Liver (tissue), 9 donors: Measurements from ENCODE around the gene PPP1R10. TPM values are rescaled to one million over a fixed set of nuclear protein-coding genes. Genes with fewer than 3 reads are reported as not detected.

Experiments used
- DNase-seq: peaks from one replicate; pipeline ENCODE4 v3.0.0-alpha.2; 2017; ENCODE audit warnings: low spot score
- H3K27ac ChIP-seq, 2 donors: one replicate each; pipeline ENCODE4 v1.7.0; 2013; ENCODE audit warnings: inconsistent platforms in 2 of 2, low read length in 2 of 2, control low read depth in 1 of 2, low read depth in 1 of 2, mild to moderate bottlenecking in 1 of 2
- H3K27me3 ChIP-seq, 4 donors: one replicate each; pipeline versions ENCODE4 v1.6.1 to v1.7.0; 2013; ENCODE audit warnings: low read length in 3 of 4, inconsistent platforms in 1 of 4, mild to moderate bottlenecking in 1 of 4, moderate library complexity in 1 of 4; ENCODE audit not compliant: control insufficient read depth in 4 of 4, insufficient read depth in 4 of 4
- H3K36me3 ChIP-seq, 4 donors: one replicate each; pipeline versions ENCODE4 v1.6.1 to v1.7.0; 2013; ENCODE audit warnings: low read length in 3 of 4, mild to moderate bottlenecking in 3 of 4, low read depth in 1 of 4, moderate library complexity in 1 of 4; ENCODE audit not compliant: control insufficient read depth in 4 of 4, insufficient read depth in 3 of 4
- H3K4me1 ChIP-seq, 4 donors: one replicate each; pipeline versions ENCODE4 v1.6.1 to v1.7.0; 2013; ENCODE audit warnings: low read length in 3 of 4, mild to moderate bottlenecking in 3 of 4, moderate library complexity in 1 of 4; ENCODE audit not compliant: control insufficient read depth in 4 of 4, insufficient read depth in 4 of 4
- H3K4me3 ChIP-seq, 3 donors: one replicate each; pipeline versions ENCODE4 v1.6.1 to v1.7.0; 2013; ENCODE audit warnings: low read length in 3 of 3, control low read depth in 1 of 3, low read depth in 1 of 3, mild to moderate bottlenecking in 1 of 3
- H3K9ac ChIP-seq, 2 donors: one replicate each; pipeline ENCODE4 v1.7.0; 2013; ENCODE audit warnings: low read length in 2 of 2, mild to moderate bottlenecking in 2 of 2, moderate library complexity in 2 of 2, control low read depth in 1 of 2, low read depth in 1 of 2
- H3K9me3 ChIP-seq, 4 donors: one replicate each; pipeline versions ENCODE4 v1.6.1 to v1.7.0; 2013; ENCODE audit warnings: low read length in 3 of 4; ENCODE audit not compliant: control insufficient read depth in 4 of 4
- EGR1 ChIP-seq, 2 donors: IDR thresholded peaks; 2 replicates each; pipeline ENCODE4 v1.6.1; 2016 to 2018; ENCODE audit warnings: antibody characterized with exemption in 2 of 2, low read depth in 2 of 2
- FOXA1 ChIP-seq: IDR thresholded peaks from 2 replicates; pipeline ENCODE4 v1.6.1; 2016; ENCODE audit warnings: antibody characterized with exemption
- FOXA2 ChIP-seq: IDR thresholded peaks from 2 replicates; pipeline ENCODE4 v1.6.1; 2016; ENCODE audit warnings: antibody characterized with exemption
- GABPA ChIP-seq, 2 donors: IDR thresholded peaks in 1 of 2; conservative IDR thresholded peaks in 1 of 2; 2 replicates each; pipeline ENCODE4 v1.6.1; 2016; ENCODE audit warnings: antibody characterized with exemption in 2 of 2, mild to moderate bottlenecking in 1 of 2, moderate library complexity in 1 of 2
- HNF4A ChIP-seq, 2 donors: conservative IDR thresholded peaks; 2 replicates each; pipeline ENCODE4 v1.6.1; 2016; ENCODE audit warnings: antibody characterized with exemption in 2 of 2, mild to moderate bottlenecking in 2 of 2
- HNF4G ChIP-seq: IDR thresholded peaks from 2 replicates; pipeline ENCODE4 v1.6.1; 2016; ENCODE audit warnings: antibody characterized with exemption
- JUND ChIP-seq, 2 donors: IDR thresholded peaks; 2 replicates each; pipeline ENCODE4 v1.6.1; 2016; ENCODE audit warnings: antibody characterized with exemption in 2 of 2
- NR2F2 ChIP-seq: IDR thresholded peaks from 2 replicates; pipeline ENCODE4 v1.6.1; 2016; ENCODE audit warnings: antibody characterized with exemption
- RAD21 ChIP-seq, 2 donors: IDR thresholded peaks; 2 replicates each; pipeline ENCODE4 v1.6.1; 2016; ENCODE audit warnings: antibody characterized with exemption in 2 of 2, mild to moderate bottlenecking in 2 of 2
- RXRA ChIP-seq, 2 donors: IDR thresholded peaks; 2 replicates each; pipeline ENCODE4 v1.6.1; 2017 to 2018; ENCODE audit warnings: antibody characterized with exemption in 2 of 2, mild to moderate bottlenecking in 1 of 2
- SP1 ChIP-seq: IDR thresholded peaks from 2 replicates; pipeline ENCODE4 v1.6.1; 2018; ENCODE audit warnings: antibody characterized with exemption, mild to moderate bottlenecking
- TAF1 ChIP-seq: conservative IDR thresholded peaks from 2 replicates; pipeline ENCODE4 v1.6.1; 2016; ENCODE audit warnings: antibody characterized with exemption, mild to moderate bottlenecking
- WGBS: extraction: QIAGEN DNeasy Blood & Tissue Kit; methylation state at CpG from one replicate; pipeline ENCODE4 v1.1.7; 2013; 5-methylcytosine and 5-hydroxymethylcytosine counted together
- polyA plus RNA-seq, 2 donors: library from polyadenylated mRNA; stranded (reverse) in 1 of 2; unstranded in 1 of 2; fragments of 200-250 nt in 1 of 2; fragments of >200 nt in 1 of 2; fragmentation: Nextera tagmentation in 1 of 2; extraction: Ambion mirVana in 1 of 2; gene quantifications; one replicate each; pipeline versions ENCODE4 v1.2.1 to v1.2.3, GENCODE V29; 2013 to 2015
- total RNA-seq, 2 donors: library from RNA; depleted of rRNA; stranded (reverse); fragments of >200 nt; gene quantifications; one replicate each; pipeline ENCODE4 v1.2.3, GENCODE V29; 2014
- TF ChIP-seq, protein P1 (sequence below): IDR thresholded peaks from 2 replicates; pipeline ENCODE4 v1.6.1; 2016; ENCODE audit warnings: antibody characterized with exemption
- TF ChIP-seq, protein P2 (sequence below): IDR thresholded peaks from 2 replicates; pipeline ENCODE4 v1.6.1; 2016; ENCODE audit warnings: antibody characterized with exemption, mild to moderate bottlenecking
- TF ChIP-seq, protein P3 (sequence below): IDR thresholded peaks from 2 replicates; pipeline ENCODE4 v1.6.1; 2016; ENCODE audit warnings: antibody characterized with exemption
- TF ChIP-seq, protein P4 (sequence below): fragments of 150-350 bp; IDR thresholded peaks from 2 replicates; pipeline ENCODE4 v1.5.1; 2017; ENCODE audit warnings: improper control_type of control experiment, low read depth, low read length; ENCODE audit not compliant: missing input control
- TF ChIP-seq, protein P5 (sequence below): IDR thresholded peaks from 2 replicates; pipeline ENCODE4 v1.6.1; 2016; ENCODE audit warnings: antibody characterized with exemption
- donor health status: healthy.
- donor health status: healthy.
- donor health status: healthy.
- donor health status: healthy.
- donor health status: healthy.

The PPP1R10 gene
- total and polyA plus RNA-seq, 4 donors = 11.1 to 21.1 (median 14.1) TPM

DNA sequence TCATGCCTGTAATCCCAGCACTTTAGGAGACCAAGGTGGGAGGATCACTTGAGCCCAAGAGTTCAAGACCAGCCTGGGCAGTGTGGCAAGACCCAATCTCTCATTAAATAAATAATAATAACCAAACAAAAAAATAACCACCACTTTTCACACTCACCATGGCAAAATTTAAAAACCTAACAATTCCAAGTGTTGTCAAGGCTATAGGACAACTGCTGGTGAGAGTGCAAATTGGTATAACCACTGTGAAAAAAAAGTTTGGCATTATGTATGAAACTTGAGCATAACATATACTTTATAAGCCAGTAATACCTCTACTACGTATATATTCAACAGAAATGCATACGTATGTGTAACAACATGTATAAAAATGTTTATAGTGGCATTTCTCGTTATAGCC is 56.1 kb downstream of the PPP1R10 start:
- Histone ChIP-seq H3K36me3 (peaks cover 0 to 11% (median 4%) of the 10 kb centered on the region in 4 donors), H3K27me3 (no peaks in the 10 kb centered on the region), H3K4me3 (no peak overlapping the region), H3K9me3 (no peaks in the 10 kb centered on the region), H3K9ac (no peak overlapping the region), H3K27ac (no peak overlapping the region), H3K4me1 (peaks cover 7 to 55% (median 42%) of the 10 kb centered on the region in 4 donors)
- 99% methylated on average over 3 of the region's 3 CpGs for WGBS
- TF ChIP-seq FOXA1 = no peak
- TF ChIP-seq, protein P1, sequence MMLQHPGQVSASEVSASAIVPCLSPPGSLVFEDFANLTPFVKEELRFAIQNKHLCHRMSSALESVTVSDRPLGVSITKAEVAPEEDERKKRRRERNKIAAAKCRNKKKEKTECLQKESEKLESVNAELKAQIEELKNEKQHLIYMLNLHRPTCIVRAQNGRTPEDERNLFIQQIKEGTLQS = no peak
- TF ChIP-seq, protein P2, sequence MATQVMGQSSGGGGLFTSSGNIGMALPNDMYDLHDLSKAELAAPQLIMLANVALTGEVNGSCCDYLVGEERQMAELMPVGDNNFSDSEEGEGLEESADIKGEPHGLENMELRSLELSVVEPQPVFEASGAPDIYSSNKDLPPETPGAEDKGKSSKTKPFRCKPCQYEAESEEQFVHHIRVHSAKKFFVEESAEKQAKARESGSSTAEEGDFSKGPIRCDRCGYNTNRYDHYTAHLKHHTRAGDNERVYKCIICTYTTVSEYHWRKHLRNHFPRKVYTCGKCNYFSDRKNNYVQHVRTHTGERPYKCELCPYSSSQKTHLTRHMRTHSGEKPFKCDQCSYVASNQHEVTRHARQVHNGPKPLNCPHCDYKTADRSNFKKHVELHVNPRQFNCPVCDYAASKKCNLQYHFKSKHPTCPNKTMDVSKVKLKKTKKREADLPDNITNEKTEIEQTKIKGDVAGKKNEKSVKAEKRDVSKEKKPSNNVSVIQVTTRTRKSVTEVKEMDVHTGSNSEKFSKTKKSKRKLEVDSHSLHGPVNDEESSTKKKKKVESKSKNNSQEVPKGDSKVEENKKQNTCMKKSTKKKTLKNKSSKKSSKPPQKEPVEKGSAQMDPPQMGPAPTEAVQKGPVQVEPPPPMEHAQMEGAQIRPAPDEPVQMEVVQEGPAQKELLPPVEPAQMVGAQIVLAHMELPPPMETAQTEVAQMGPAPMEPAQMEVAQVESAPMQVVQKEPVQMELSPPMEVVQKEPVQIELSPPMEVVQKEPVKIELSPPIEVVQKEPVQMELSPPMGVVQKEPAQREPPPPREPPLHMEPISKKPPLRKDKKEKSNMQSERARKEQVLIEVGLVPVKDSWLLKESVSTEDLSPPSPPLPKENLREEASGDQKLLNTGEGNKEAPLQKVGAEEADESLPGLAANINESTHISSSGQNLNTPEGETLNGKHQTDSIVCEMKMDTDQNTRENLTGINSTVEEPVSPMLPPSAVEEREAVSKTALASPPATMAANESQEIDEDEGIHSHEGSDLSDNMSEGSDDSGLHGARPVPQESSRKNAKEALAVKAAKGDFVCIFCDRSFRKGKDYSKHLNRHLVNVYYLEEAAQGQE = no peak
- DNase-seq = no peak

DNA sequence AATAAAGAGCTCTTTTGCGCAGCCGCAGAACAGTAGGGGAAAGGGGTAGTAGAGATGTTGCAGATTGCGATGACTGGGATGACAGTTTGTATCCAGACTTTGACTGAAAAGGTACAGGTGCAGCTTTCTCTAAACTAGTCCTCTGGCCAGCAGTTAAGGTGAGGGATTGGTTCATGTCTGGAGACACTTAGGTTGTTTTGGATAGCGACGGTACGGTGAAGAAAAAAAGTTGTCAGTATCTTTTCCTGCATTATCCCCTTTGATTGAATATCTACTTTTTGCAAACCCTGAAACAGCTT is 59.4 kb downstream of the PPP1R10 start:
- H3K9me3 ChIP-seq = no peaks in the 10 kb centered on the region
- TF ChIP-seq FOXA1 (no peak), HNF4A (conservative IDR thresholded peaks at IDR 0.05) (no peak), EGR1 (IDR thresholded peaks at IDR 0.05; ENCODE audit: low read depth in 2 of 2) (peak in 1 of 2 donors; percentile 14)
- TF ChIP-seq, protein P3, sequence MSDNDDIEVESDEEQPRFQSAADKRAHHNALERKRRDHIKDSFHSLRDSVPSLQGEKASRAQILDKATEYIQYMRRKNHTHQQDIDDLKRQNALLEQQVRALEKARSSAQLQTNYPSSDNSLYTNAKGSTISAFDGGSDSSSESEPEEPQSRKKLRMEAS = no peak
- no peak for DNase-seq
- peak overlapping the region; percentile 85 to 98 (median 85) for H3K4me3 ChIP-seq
- WGBS = 10% methylated on average over 6 of the region's 6 CpGs
- H3K27me3 ChIP-seq = no peaks in the 10 kb centered on the region
- H3K27ac ChIP-seq = peak overlapping the region; percentile 99
- H3K9ac ChIP-seq = peak overlapping the region; percentile 71 to 85
- H3K36me3 ChIP-seq = peaks cover 0 to 16% (median 10%) of the 10 kb centered on the region in 4 donors
- H3K4me1 ChIP-seq = peaks cover 8 to 41% (median 28%) of the 10 kb centered on the region in 4 donors

DNA sequence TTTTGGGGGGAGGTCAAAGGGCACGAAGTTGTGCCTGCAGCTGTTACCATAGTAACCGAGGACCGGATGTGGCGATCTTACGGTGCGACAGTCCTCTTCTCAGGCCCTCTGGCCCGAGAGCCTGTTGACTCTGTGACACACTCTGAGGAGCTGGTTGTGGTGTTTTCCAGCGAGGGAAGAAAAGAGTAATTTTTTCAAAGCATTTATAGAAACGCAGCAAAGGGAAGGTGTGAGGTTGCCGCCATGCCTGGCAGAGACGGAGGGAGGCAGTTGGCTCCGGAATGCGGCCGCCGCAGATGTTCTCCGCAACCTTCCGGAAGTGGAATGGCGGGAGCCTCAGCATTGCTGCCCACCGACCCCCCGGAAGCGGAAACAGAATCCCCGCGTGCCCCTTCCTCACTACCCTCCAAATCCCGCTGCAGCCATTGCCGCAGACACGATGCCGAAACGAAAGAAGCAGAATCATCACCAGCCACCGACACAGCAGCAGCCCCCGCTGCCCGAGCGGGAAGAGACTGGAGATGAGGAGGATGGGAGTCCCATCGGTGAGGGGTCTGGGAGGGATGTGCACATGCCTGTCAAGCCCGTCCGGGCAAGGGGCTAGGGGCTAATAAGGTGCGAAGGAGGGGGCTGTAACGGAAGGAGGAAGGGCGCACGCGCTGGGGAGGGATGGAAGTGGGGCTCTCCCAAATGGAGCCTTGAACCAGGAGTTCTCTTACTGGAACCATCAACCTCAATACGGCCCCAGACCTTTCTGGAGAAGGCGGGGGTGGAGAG is 59.9 kb downstream of the PPP1R10 start, which contains the start of gene PRR3:
Gene PRR3 (plus strand): TSS at position 390 of the 777 bp plus-strand sequence. CDS start 50 bp downstream, at position 440.
- Histone ChIP-seq H3K9ac (peak within 1 kb of the TSS; percentile 71 to 85), H3K36me3 (peaks cover 0 to 19% (median 8%) of the 10 kb centered on the region in 4 donors), H3K27ac (peak within 1 kb of the TSS; percentile 99), H3K9me3 (no peaks in the 10 kb centered on the region), H3K4me3 (peak within 1 kb of the TSS; percentile 85 to 98 (median 85)), H3K4me1 (peaks cover 4 to 36% (median 22%) of the 10 kb centered on the region in 4 donors), H3K27me3 (no peaks in the 10 kb centered on the region)
- WGBS = under 1% methylated on average over 42 of the region's 42 CpGs
- peak; percentile 85 for DNase-seq
- TF ChIP-seq HNF4A (conservative IDR thresholded peaks at IDR 0.05) = peak in 1 of 2 donors; percentile 45
- TF ChIP-seq, protein P3 = peak; percentile 56
- peak; percentile 43 for TF ChIP-seq TAF1
- no peak for TF ChIP-seq RAD21 (IDR thresholded peaks at IDR 0.05)
- TF ChIP-seq RXRA (IDR thresholded peaks at IDR 0.05) = peak in 1 of 2 donors; percentile 63
- TF ChIP-seq FOXA1 = no peak
- no peak for TF ChIP-seq JUND (IDR thresholded peaks at IDR 0.05)
- TF ChIP-seq HNF4G = no peak
- TF ChIP-seq GABPA (IDR thresholded peaks at IDR 0.05 in 1 of 2, conservative IDR thresholded peaks at IDR 0.05 in 1 of 2) = peak; percentile 96 to 97
- peak; percentile 19 to 68 for TF ChIP-seq EGR1 (IDR thresholded peaks at IDR 0.05; ENCODE audit: low read depth in 2 of 2)
- no peak for TF ChIP-seq SP1
- TF ChIP-seq, protein P1 = peak; percentile 2
- no peak for TF ChIP-seq NR2F2
- TF ChIP-seq FOXA2 = peak; percentile 84
- TF ChIP-seq, protein P4, sequence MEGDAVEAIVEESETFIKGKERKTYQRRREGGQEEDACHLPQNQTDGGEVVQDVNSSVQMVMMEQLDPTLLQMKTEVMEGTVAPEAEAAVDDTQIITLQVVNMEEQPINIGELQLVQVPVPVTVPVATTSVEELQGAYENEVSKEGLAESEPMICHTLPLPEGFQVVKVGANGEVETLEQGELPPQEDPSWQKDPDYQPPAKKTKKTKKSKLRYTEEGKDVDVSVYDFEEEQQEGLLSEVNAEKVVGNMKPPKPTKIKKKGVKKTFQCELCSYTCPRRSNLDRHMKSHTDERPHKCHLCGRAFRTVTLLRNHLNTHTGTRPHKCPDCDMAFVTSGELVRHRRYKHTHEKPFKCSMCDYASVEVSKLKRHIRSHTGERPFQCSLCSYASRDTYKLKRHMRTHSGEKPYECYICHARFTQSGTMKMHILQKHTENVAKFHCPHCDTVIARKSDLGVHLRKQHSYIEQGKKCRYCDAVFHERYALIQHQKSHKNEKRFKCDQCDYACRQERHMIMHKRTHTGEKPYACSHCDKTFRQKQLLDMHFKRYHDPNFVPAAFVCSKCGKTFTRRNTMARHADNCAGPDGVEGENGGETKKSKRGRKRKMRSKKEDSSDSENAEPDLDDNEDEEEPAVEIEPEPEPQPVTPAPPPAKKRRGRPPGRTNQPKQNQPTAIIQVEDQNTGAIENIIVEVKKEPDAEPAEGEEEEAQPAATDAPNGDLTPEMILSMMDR = no peak
- TF ChIP-seq, protein P5, sequence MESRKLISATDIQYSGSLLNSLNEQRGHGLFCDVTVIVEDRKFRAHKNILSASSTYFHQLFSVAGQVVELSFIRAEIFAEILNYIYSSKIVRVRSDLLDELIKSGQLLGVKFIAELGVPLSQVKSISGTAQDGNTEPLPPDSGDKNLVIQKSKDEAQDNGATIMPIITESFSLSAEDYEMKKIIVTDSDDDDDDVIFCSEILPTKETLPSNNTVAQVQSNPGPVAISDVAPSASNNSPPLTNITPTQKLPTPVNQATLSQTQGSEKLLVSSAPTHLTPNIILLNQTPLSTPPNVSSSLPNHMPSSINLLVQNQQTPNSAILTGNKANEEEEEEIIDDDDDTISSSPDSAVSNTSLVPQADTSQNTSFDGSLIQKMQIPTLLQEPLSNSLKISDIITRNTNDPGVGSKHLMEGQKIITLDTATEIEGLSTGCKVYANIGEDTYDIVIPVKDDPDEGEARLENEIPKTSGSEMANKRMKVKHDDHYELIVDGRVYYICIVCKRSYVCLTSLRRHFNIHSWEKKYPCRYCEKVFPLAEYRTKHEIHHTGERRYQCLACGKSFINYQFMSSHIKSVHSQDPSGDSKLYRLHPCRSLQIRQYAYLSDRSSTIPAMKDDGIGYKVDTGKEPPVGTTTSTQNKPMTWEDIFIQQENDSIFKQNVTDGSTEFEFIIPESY = peak; percentile 79
